Astrocyte (in vitro differentiated cells and primary cell): ENCODE data around the gene SLC4A3.

Experiments
- CTCF ChIP-seq: IDR thresholded peaks from 2 replicates; pipeline ENCODE4 v1.5.1; 2011; ENCODE audit warnings: low read depth, mild to moderate bottlenecking, inconsistent platforms, low read length, moderate library complexity; ENCODE audit not compliant: insufficient read depth
- EZH2 ChIP-seq: IDR thresholded peaks from 2 replicates; pipeline ENCODE4 v1.6.1; 2012; ENCODE audit warnings: mild to moderate bottlenecking, low read length, inconsistent platforms; ENCODE audit not compliant: insufficient read depth

GRCh38 chr2:219676586-219676985, 49.2 kb downstream of the SLC4A3 start:
- TF ChIP-seq CTCF (no peak), EZH2 (no peak)
